T-helper 2 cell treated with Interferon-gamma antibody and Interleukin-4, amounts not matched to agents 5 μg/mL and 100 μg/mL, for 36 hours (primary cell): ENCODE results near the gene BABAM2.
"Not testable (repeated sequence)": the region's sequence is repeated elsewhere in the genome, so short reads cannot be mapped to it uniquely, and the experiment has no call there.

Experiments used
- DNase-seq: peaks from one replicate; pipeline ENCODE4 v3.0.0; 2021; ENCODE audit warnings: low spot score
- H3K27ac Mint-ChIP-seq: one replicate; pipeline ENCODE4 v1.8.0; 2021; ENCODE audit warnings: mild to moderate bottlenecking, mixed read lengths
- H3K27me3 Mint-ChIP-seq: one replicate; pipeline ENCODE4 v1.8.0; 2021; ENCODE audit warnings: low read depth, mixed read lengths
- H3K36me3 Mint-ChIP-seq: one replicate; pipeline ENCODE4 v1.8.0; 2021; ENCODE audit warnings: low read depth, mixed read lengths
- H3K4me1 Mint-ChIP-seq: one replicate; pipeline ENCODE4 v1.8.0; 2021; ENCODE audit warnings: low read depth, mixed read lengths
- H3K4me3 Mint-ChIP-seq: one replicate; pipeline ENCODE4 v1.8.0; 2022; ENCODE audit warnings: mild to moderate bottlenecking, moderate library complexity, mixed read lengths
- H3K9me3 Mint-ChIP-seq: one replicate; pipeline ENCODE4 v1.8.0; 2021; ENCODE audit warnings: mixed read lengths

BABAM2 gene

DNA sequence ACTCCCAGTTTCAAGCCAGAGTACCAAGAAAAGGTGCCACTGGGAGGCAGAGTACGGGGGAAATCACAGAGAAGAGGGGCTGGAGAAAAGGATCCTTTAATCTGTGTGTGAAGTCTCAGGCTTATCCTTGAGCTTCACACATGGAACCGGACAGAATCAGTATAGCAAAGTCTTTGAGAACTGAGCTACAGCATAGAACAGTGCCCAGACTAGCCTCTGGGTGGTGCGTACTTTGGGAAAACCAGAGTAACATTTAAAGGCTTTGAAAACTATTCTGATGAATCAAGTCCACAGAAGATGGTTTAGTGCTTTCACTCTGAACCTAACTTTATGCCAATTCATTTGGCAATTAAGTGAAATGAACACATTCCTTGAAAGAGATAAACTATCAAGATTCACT lies 83.1 kb downstream of the BABAM2 start:
- H3K4me1 Mint-ChIP-seq = peaks cover 18% of the 10 kb centered on the region
- H3K27me3 Mint-ChIP-seq = no peaks in the 10 kb centered on the region
- no peak for DNase-seq
- H3K27ac Mint-ChIP-seq = no peak overlapping the region
- peaks cover 23% of the 10 kb centered on the region for H3K36me3 Mint-ChIP-seq
- H3K4me3 Mint-ChIP-seq = no peak overlapping the region
- peaks cover 26% of the 10 kb centered on the region for H3K9me3 Mint-ChIP-seq

DNA sequence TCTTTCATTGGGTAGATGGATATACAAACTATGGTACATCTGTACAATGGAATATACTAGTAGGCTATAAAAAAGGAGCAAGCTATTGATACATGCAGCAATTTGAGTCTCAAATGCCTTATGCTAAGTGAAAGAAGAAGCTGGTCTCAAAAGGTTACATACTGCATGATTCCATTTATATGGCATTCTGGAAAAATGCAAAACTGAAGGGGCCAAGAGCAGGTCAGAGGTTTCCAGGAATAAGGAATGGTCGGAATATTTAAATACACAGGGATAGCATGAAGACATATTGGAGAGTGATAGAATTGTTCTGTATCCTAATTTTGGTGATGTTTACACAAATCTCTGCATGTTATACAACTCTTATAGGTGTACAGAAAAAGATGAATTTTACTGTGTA lies 85.8 kb downstream of the BABAM2 start:
- Mint-ChIP-seq H3K9me3 (peaks cover 9% of the 10 kb centered on the region), H3K36me3 (peaks cover 15% of the 10 kb centered on the region), H3K27me3 (no peaks in the 10 kb centered on the region), H3K27ac (no peak overlapping the region), H3K4me1 (peaks cover 27% of the 10 kb centered on the region), H3K4me3 (no peak overlapping the region)
- no peak for DNase-seq

DNA sequence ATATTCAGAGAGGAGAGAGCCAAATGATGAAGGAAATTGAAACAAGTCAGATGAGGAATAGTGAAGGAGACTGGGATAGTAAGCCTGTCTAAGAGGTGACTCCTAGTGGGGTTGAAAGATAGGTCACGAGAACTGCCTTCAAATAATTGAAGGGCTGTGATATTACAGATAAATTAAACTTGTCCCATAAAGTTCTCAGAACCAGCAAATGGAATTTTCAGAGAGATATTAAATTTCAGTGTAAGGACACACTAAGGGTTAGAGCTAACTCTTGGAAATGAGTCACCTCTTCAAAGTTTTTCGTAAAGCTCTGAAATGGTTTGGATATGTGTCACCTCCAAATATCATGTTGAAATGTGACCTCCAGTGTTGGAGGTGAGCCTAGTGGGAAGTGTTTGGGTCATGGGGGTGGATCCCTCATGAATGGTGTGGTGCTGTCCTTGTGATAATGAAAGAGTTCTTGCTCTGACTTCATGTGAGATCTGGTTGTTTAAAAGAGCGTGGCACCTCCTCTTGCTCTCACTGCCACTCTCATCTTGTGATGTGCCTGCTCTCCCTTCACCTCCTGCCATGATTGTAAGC lies 87.3 kb downstream of the BABAM2 start:
- H3K4me1 Mint-ChIP-seq = peaks cover 27% of the 10 kb centered on the region
- H3K36me3 Mint-ChIP-seq = peaks cover 19% of the 10 kb centered on the region
- no peak overlapping the region for H3K4me3 Mint-ChIP-seq
- peaks cover 14% of the 10 kb centered on the region for H3K9me3 Mint-ChIP-seq
- peak overlapping the region; percentile 29 for H3K27ac Mint-ChIP-seq
- DNase-seq = peak; percentile 67
- no peaks in the 10 kb centered on the region for H3K27me3 Mint-ChIP-seq

GRCh38 chr2:27978761-27979160 lies 88.2 kb downstream of the BABAM2 start:
- DNase-seq, H3K27me3 Mint-ChIP-seq, H3K27ac Mint-ChIP-seq, H3K4me3 Mint-ChIP-seq: not testable (repeated sequence)
- H3K4me1 Mint-ChIP-seq = peaks cover 27% of the 10 kb centered on the region
- H3K9me3 Mint-ChIP-seq = peaks cover 22% of the 10 kb centered on the region
- H3K36me3 Mint-ChIP-seq = peaks cover 26% of the 10 kb centered on the region

- H3K4me1 Mint-ChIP-seq = peaks cover 27% of the 10 kb centered on the region
- no peak overlapping the region for H3K4me3 Mint-ChIP-seq
- peaks cover 26% of the 10 kb centered on the region for H3K9me3 Mint-ChIP-seq
- no peaks in the 10 kb centered on the region for H3K27me3 Mint-ChIP-seq
- peak overlapping the region; percentile 9 for H3K27ac Mint-ChIP-seq
- DNase-seq = no peak
- H3K36me3 Mint-ChIP-seq = peaks cover 31% of the 10 kb centered on the region
Measured at GRCh38 chr2:27980242-27980641, 89.7 kb downstream of the BABAM2 start.

DNA sequence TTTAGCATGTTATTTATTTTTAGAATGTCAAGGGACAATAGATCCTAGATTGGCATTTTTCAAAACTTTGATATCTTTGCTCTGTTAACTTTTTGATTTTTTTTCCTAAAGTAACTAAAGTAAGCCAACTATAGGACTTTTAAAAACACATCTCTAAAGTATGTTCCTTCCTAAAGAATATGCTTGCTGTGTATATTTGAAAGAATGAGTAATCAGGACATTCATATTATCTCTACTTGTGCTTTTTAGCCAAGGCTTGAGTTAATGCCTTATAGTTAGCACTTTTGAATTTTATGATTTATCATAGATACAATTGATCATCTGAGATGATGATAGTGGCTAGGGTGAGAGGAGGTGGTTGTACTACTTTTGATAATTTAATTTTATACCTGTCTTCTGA lies 93.6 kb downstream of the BABAM2 start:
- no peak overlapping the region for H3K27ac Mint-ChIP-seq
- H3K4me3 Mint-ChIP-seq = no peak overlapping the region
- H3K9me3 Mint-ChIP-seq = peaks cover 24% of the 10 kb centered on the region
- H3K36me3 Mint-ChIP-seq = peaks cover 28% of the 10 kb centered on the region
- peaks cover 26% of the 10 kb centered on the region for H3K4me1 Mint-ChIP-seq
- DNase-seq = no peak
- H3K27me3 Mint-ChIP-seq = no peaks in the 10 kb centered on the region

- Mint-ChIP-seq H3K9me3 (peaks cover 25% of the 10 kb centered on the region), H3K36me3 (peaks cover 32% of the 10 kb centered on the region), H3K4me3 (peak overlapping the region; percentile 57), H3K27ac (peak overlapping the region; percentile 67), H3K4me1 (peaks cover 27% of the 10 kb centered on the region), H3K27me3 (no peaks in the 10 kb centered on the region)
- no peak for DNase-seq
Measured at GRCh38 chr2:27988306-27988705, 97.8 kb downstream of the BABAM2 start.

GRCh38 chr2:27988718-27989117 lies 98.2 kb downstream of the BABAM2 start:
- Mint-ChIP-seq H3K4me1 (peaks cover 27% of the 10 kb centered on the region), H3K27ac (peak overlapping the region; percentile 67)

DNA sequence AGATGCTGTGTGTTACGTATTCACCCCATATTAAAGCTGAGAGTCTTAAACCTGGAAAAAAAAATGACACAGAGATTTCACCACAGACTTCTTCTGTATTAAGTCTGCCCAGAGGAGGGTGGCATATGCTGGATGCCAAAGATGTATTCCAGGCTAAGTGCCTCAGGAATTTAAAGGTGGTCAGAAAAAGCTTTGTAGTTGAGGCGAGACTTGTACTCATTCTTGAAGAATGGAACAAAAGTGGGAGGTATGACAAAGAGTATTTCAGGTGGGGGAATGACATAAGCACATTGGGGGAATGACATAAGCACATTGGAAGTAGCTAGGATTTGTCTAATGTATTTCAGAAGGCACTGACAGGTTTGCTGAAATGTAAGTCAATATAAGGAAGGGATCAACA lies 98.6 kb downstream of the BABAM2 start:
- no peak overlapping the region for H3K4me3 Mint-ChIP-seq
- peak overlapping the region; percentile 33 for H3K27ac Mint-ChIP-seq
- H3K9me3 Mint-ChIP-seq = peaks cover 21% of the 10 kb centered on the region
- H3K4me1 Mint-ChIP-seq = peaks cover 27% of the 10 kb centered on the region
- H3K36me3 Mint-ChIP-seq = peaks cover 28% of the 10 kb centered on the region
- DNase-seq = no peak
- no peaks in the 10 kb centered on the region for H3K27me3 Mint-ChIP-seq

More at GRCh38 chr2:27988718-27989117, 98.2 kb downstream of the BABAM2 start:
- Mint-ChIP-seq H3K4me3 (peak overlapping the region; percentile 57), H3K9me3 (peaks cover 22% of the 10 kb centered on the region), H3K27me3 (no peaks in the 10 kb centered on the region), H3K36me3 (peaks cover 30% of the 10 kb centered on the region)
- no peak for DNase-seq

DNA sequence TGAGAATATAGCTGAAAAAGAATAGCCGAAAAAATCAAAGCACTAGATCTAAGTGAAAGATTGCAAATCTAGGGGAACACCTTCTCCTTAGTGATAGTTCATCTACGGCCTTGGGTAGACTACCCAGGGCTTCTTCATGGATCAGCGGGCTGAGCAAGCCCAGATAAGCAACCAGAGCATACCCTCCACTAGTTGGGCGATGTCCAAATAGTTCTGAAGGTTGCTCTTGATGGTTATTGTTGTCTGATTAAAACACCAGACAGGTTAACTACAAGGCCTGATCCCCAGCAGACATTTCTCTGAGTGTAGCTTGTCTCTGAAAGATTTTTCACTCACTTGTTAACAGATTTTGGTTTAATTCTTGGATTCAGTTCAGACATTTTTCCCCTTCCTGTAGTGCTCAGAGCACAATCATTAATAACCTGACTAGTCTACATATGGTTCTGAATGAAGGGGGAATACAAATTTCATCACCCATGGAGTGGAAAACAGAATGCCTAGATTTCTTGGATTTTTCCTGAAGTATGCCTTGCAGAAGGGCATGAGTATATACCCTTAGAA lies 99.6 kb downstream of the BABAM2 start:
- Mint-ChIP-seq H3K4me3 (no peak overlapping the region), H3K4me1 (peaks cover 27% of the 10 kb centered on the region), H3K27ac (no peak overlapping the region), H3K27me3 (no peaks in the 10 kb centered on the region), H3K36me3 (peaks cover 29% of the 10 kb centered on the region), H3K9me3 (peaks cover 19% of the 10 kb centered on the region)
- DNase-seq = no peak

DNA sequence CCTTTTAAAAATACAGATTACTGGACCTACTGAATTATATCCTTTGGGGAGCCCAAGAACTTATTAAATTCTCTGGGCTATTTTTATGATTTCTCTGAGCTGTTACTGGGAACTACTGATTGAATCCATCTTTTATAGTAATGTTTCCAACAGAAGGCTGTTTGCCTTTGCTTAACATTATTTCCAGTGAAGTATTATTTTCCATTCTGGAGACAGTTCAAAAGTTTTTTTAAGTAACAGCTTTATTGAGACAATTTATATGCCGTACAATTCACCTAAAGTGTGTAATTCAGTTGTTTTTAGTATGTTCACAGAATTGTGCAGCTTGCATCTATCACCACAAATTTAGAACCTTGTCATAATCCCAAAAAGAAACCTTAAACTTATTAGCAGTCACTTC lies 100.6 kb downstream of the BABAM2 start:
- H3K9me3 Mint-ChIP-seq = peaks cover 19% of the 10 kb centered on the region
- no peak for DNase-seq
- H3K36me3 Mint-ChIP-seq = peaks cover 32% of the 10 kb centered on the region
- peaks cover 24% of the 10 kb centered on the region for H3K4me1 Mint-ChIP-seq
- no peak overlapping the region for H3K27ac Mint-ChIP-seq
- H3K27me3 Mint-ChIP-seq = no peaks in the 10 kb centered on the region
- H3K4me3 Mint-ChIP-seq = no peak overlapping the region

DNA sequence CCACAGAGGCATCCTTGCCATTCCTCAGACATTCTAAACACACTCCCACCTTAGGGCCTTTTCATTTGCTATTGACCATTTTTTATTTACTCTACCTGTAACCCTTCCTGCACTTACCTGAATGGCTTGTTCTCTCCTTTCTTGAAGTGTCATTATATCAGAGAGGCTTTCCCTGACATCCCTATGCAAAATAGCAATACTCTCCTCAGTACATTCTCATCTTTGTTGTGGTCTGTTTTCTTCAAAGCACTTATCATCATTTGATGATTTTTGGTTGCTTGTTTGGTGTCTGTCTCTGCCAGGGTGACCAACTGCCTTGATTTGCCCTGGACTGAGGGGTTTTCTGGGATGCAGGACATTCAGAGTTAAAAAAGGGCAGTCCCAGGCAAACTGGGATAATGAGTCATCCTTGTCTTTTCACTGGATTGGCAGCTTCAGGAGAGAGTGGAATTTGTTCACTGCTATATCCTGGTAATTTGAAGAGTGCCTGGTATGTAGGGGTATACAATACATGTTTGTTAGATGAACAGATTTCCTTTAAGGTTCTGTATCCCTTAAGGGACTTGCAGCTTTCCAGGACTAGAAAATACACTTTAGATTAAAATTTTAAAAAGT lies 102.4 kb downstream of the BABAM2 start:
- Mint-ChIP-seq H3K36me3 (peaks cover 35% of the 10 kb centered on the region), H3K27ac (no peak overlapping the region)

GRCh38 chr2:27993402-27993787 lies 102.9 kb downstream of the BABAM2 start:
- Mint-ChIP-seq H3K27me3 (no peaks in the 10 kb centered on the region), H3K27ac (no peak overlapping the region), H3K36me3 (peaks cover 31% of the 10 kb centered on the region), H3K9me3 (peaks cover 15% of the 10 kb centered on the region), H3K4me1 (peaks cover 19% of the 10 kb centered on the region), H3K4me3 (no peak overlapping the region)
- no peak for DNase-seq

More for the DNA sequence above, 102.4 kb downstream of the BABAM2 start:
- Mint-ChIP-seq H3K4me1 (peaks cover 24% of the 10 kb centered on the region), H3K4me3 (no peak overlapping the region), H3K27me3 (no peaks in the 10 kb centered on the region), H3K9me3 (peaks cover 19% of the 10 kb centered on the region)
- no peak for DNase-seq

DNA sequence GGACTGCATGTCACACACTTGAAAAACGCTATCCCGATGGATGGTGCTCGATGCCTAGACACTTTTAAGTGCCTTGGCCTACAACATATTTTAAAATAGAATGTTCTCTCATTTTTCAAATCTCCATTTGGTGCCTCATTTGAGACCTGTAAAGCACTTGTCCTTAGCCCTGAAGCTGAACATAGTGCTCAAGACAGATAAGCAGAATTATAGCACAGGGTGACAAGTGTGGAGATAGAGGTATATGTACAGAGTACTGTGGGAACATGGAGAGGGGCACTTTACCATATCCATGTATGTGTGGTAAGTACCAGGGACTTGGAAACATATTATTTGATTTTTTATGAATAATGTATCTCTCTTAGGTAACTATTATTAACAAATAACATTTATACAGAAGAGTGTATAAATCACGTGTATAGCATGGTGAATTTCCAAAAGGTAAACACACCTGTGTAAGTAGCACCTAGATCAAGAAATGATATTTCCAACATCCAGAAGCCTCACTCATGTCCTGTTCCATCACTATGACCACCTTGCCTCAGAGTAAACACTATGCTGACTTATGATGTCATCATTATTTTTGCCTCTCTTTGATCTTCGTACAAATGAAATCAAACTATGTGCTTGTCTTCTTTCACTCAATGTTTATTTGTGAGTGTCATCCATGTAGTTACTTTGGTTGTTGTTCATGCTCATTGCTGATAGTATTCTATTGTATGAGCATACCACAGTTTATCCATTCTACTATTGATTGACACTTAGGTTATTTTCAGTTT lies 103.6 kb downstream of the BABAM2 start:
- no peak for DNase-seq
- Mint-ChIP-seq H3K36me3 (peaks cover 27% of the 10 kb centered on the region), H3K27me3 (no peaks in the 10 kb centered on the region), H3K4me3 (no peak overlapping the region), H3K27ac (no peak overlapping the region), H3K4me1 (peaks cover 12% of the 10 kb centered on the region), H3K9me3 (peaks cover 11% of the 10 kb centered on the region)
